DND-41 (cell line): ENCODE results near the gene ZSWIM5.
"Not testable (repeated sequence)": the region's sequence is repeated elsewhere in the genome, so short reads cannot be mapped to it uniquely, and the experiment has no call there.

Source experiments
- ATAC-seq: fragments of 200-7000 bp; cut with Tn5 transposase; 3 replicates; pipeline ENCODE4 v1.9.1; 2021; ENCODE audit warnings: low read depth; ENCODE audit not compliant: insufficient read depth
- DNase-seq: peaks from one replicate; pipeline ENCODE4 v3.0.0-alpha.2; 2020
- H2AFZ ChIP-seq: 2 replicates; pipeline ENCODE4 v1.6.0; 2012; ENCODE audit warnings: low read depth, low read length
- H3K27ac ChIP-seq: 2 replicates; pipeline ENCODE4 v1.5.1; 2012; ENCODE audit warnings: low read length, inconsistent platforms
- H3K27me3 ChIP-seq: fragments of 200-600 bp; sonication (generic); 2 replicates; pipeline ENCODE4 v1.6.0; 2012; ENCODE audit warnings: low read length, mild to moderate bottlenecking, inconsistent platforms; ENCODE audit not compliant: insufficient read depth, poor library complexity
- H3K36me3 ChIP-seq: 2 replicates; pipeline ENCODE4 v1.5.1; 2012; ENCODE audit warnings: low read length, inconsistent platforms; ENCODE audit not compliant: insufficient read depth
- H3K4me1 ChIP-seq: 2 replicates; pipeline ENCODE4 v1.5.1; 2012; ENCODE audit warnings: mild to moderate bottlenecking, low read length; ENCODE audit not compliant: insufficient read depth
- H3K4me2 ChIP-seq: 2 replicates; pipeline ENCODE4 v1.6.0; 2012; ENCODE audit warnings: mild to moderate bottlenecking, moderate library complexity, low read length, inconsistent platforms; ENCODE audit not compliant: insufficient read depth
- H3K4me3 ChIP-seq, 2 experiments: fragments of 200-600 bp in 1 of 2; shearing (Covaris generic) in 1 of 2; 2 replicates each; pipeline ENCODE4 v1.5.1; 2012 to 2016; ENCODE audit warnings: inconsistent platforms in 2 of 2, low read length in 2 of 2, mild to moderate bottlenecking in 2 of 2, low read depth in 1 of 2, moderate library complexity in 1 of 2
- H3K79me2 ChIP-seq: 2 replicates; pipeline ENCODE4 v1.6.0; 2012; ENCODE audit warnings: low read length, inconsistent platforms; ENCODE audit not compliant: insufficient read depth
- H3K9ac ChIP-seq: 2 replicates; pipeline ENCODE4 v1.6.0; 2012; ENCODE audit warnings: low read depth, mild to moderate bottlenecking, inconsistent platforms, low read length, moderate library complexity
- H3K9me3 ChIP-seq: 2 replicates; pipeline ENCODE4 v1.5.1; 2012; ENCODE audit warnings: low read length, moderate library complexity, mild to moderate bottlenecking, inconsistent platforms; ENCODE audit not compliant: insufficient read depth, severe bottlenecking
- H4K20me1 ChIP-seq: 2 replicates; pipeline ENCODE4 v1.6.0; 2012; ENCODE audit warnings: low read length; ENCODE audit not compliant: insufficient read depth
- EZH2 ChIP-seq: IDR thresholded peaks from 3 replicates; pipeline ENCODE4 v1.6.1; 2012; ENCODE audit warnings: borderline replicate concordance, low read depth, mild to moderate bottlenecking, moderate library complexity, low read length, inconsistent platforms; ENCODE audit not compliant: severe bottlenecking
- TF ChIP-seq, protein P1 (sequence below): IDR thresholded peaks from 2 replicates; pipeline ENCODE4 v1.5.1; 2012; ENCODE audit warnings: borderline replicate concordance, low read length, moderate library complexity, mild to moderate bottlenecking; ENCODE audit not compliant: poor library complexity, severe bottlenecking; ENCODE audit errors: extremely low read depth

The ZSWIM5 gene

GRCh38 chr1:45101947-45102346, 104.5 kb downstream of the ZSWIM5 start:
- Histone ChIP-seq H3K9me3 (no peaks in the 10 kb centered on the region), H3K4me2 (no peak overlapping the region), H3K4me3 (no peak overlapping the region), H4K20me1 (no peaks in the 10 kb centered on the region), H3K36me3 (no peaks in the 10 kb centered on the region), H3K27ac (no peak overlapping the region), H3K9ac (no peak overlapping the region), H3K79me2 (no peaks in the 10 kb centered on the region), H3K4me1 (no peaks in the 10 kb centered on the region), H3K27me3 (peaks cover 3% of the 10 kb centered on the region), H2AFZ (no peak overlapping the region)
- ATAC-seq, result no peak
- TF ChIP-seq, protein P1, sequence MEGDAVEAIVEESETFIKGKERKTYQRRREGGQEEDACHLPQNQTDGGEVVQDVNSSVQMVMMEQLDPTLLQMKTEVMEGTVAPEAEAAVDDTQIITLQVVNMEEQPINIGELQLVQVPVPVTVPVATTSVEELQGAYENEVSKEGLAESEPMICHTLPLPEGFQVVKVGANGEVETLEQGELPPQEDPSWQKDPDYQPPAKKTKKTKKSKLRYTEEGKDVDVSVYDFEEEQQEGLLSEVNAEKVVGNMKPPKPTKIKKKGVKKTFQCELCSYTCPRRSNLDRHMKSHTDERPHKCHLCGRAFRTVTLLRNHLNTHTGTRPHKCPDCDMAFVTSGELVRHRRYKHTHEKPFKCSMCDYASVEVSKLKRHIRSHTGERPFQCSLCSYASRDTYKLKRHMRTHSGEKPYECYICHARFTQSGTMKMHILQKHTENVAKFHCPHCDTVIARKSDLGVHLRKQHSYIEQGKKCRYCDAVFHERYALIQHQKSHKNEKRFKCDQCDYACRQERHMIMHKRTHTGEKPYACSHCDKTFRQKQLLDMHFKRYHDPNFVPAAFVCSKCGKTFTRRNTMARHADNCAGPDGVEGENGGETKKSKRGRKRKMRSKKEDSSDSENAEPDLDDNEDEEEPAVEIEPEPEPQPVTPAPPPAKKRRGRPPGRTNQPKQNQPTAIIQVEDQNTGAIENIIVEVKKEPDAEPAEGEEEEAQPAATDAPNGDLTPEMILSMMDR, result no peak
- TF ChIP-seq EZH2, result no peak
- no peak for DNase-seq

- H3K27me3 ChIP-seq, H3K4me3 ChIP-seq, H3K79me2 ChIP-seq, ATAC-seq, H3K9me3 ChIP-seq, H4K20me1 ChIP-seq, H3K4me2 ChIP-seq, DNase-seq, H2AFZ ChIP-seq, H3K4me1 ChIP-seq, H3K27ac ChIP-seq, H3K9ac ChIP-seq, H3K36me3 ChIP-seq: not testable (repeated sequence)
Observed at GRCh38 chr1:45101528-45101927, 104.9 kb downstream of the ZSWIM5 start.

DNA sequence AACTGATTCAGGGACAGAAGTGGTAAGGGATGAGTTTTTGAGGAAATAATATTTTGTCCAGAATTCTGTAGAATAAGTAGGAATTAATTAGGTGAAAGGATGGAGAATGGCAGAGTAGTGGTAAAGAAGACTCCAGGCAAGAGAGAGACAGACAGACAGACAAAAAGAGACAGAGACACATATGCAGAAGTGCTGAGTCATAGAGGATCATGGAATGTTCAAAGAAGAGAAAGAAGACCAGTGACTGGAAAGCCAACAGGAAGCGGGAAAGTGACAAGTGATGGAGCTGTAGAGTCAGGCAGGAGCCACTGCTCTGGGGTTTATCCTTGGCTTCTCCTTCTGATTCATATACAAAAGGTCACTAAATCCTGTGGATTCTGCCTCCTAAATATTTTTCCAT, 108.5 kb downstream of the ZSWIM5 start:
- H3K27ac ChIP-seq, result no peak overlapping the region
- H3K79me2 ChIP-seq, result no peaks in the 10 kb centered on the region
- no peak for ATAC-seq
- TF ChIP-seq, protein P1, result no peak
- no peak for TF ChIP-seq EZH2
- H3K4me1 ChIP-seq, result no peaks in the 10 kb centered on the region
- H3K4me3 ChIP-seq, result no peak overlapping the region
- no peak overlapping the region for H3K4me2 ChIP-seq
- H3K27me3 ChIP-seq, result peaks cover 3% of the 10 kb centered on the region
- no peak for DNase-seq
- no peak overlapping the region for H3K9ac ChIP-seq
- no peak overlapping the region for H2AFZ ChIP-seq
- no peaks in the 10 kb centered on the region for H3K9me3 ChIP-seq
- H4K20me1 ChIP-seq, result no peaks in the 10 kb centered on the region
- H3K36me3 ChIP-seq, result no peaks in the 10 kb centered on the region

DNA sequence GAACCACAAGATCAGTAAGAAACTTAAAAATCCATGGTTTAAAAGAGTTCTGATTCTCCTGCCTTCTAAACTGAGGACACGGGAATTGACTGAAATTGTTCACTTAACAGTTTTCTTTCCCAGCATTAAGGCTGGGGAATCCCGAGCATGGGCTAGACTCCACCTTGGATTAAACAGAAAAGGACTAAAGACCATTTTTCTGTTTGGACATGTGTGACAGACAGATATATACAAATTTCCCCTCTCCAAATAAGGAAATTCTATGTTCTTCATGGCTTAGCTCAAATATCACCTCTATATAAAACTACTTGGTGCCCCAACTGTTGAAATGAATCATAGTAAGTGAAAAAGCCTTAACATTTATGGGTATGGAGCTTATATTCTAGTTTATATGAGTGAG, 109.3 kb downstream of the ZSWIM5 start:
- DNase-seq, result no peak
- Histone ChIP-seq H3K9me3 (no peaks in the 10 kb centered on the region), H3K27ac (no peak overlapping the region), H3K4me3 (no peak overlapping the region), H3K27me3 (peaks cover 3% of the 10 kb centered on the region), H2AFZ (no peak overlapping the region), H3K36me3 (no peaks in the 10 kb centered on the region), H3K9ac (no peak overlapping the region), H3K4me2 (no peak overlapping the region), H3K4me1 (no peaks in the 10 kb centered on the region), H4K20me1 (no peaks in the 10 kb centered on the region), H3K79me2 (no peaks in the 10 kb centered on the region)
- ATAC-seq, result no peak
- TF ChIP-seq EZH2, result no peak
- TF ChIP-seq, protein P1, result no peak
